ENCODE data around the gene ECSCR.
"Not testable (repeated sequence)": the region's sequence is repeated elsewhere in the genome, so short reads cannot be mapped to it uniquely, and the experiment has no call there.

ECSCR gene, protein sequence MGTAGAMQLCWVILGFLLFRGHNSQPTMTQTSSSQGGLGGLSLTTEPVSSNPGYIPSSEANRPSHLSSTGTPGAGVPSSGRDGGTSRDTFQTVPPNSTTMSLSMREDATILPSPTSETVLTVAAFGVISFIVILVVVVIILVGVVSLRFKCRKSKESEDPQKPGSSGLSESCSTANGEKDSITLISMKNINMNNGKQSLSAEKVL

DNA sequence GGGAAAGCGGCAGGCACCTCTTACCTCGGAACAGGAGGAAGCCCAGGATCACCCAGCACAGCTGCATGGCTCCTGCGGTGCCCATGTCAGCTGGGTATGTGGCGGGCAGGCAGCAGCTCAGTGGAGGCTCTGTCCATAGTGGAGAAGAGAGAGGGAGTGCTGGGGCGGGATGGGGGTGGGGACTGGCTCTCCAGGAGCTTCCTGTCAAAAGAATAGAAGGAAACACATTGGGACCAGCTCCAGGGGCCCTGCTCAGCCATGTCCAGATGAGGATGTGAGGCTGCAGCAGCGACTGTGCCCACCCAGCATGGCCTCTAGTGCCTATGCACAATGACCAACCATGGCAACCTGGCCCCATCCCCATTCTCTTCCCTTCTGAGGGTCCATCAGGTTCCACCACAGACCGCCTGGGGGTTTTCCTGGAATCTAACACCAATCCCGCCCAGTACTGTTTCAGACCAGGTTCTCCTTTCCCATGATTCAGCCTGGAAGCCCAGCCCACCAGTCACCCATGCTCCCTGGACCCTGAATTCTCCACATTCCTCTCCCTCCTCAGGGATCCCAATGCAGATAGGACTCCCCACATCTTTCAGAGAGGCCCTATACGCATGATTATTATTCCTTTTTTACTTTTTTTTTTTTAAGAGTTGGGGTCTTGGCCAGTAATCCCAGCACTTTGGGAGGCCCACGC, at the start of gene ECSCR:
ECSCR (minus strand) TSS at position 158 of the 691 bp plus-strand sequence; CDS start at position 85, 73 bp downstream.
- no peak for DNase-seq (ENCODE audit: low read depth in 3 of 3)

DNA sequence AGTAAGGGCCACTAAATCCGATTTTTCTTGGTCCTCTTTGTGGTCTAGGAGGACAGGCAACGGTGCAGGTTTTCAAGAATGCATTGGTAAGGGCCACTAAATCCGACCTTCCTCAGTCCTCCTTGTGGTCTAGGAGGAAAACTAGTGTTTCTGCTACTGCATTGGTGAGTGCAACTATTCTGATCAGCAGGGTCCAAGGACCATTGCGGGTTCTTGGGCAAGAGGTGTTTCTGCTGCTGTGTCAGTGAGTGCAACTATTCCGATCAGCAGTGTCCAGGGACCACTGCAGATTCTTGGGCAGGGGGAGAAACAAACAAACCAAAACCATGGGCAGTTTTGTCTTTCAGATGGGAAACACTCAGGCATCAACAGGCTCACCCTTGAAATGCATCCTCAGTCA, 42.2 kb upstream of the ECSCR start:
- not testable (repeated sequence) for DNase-seq (ENCODE audit: low read depth in 3 of 3)

DNA sequence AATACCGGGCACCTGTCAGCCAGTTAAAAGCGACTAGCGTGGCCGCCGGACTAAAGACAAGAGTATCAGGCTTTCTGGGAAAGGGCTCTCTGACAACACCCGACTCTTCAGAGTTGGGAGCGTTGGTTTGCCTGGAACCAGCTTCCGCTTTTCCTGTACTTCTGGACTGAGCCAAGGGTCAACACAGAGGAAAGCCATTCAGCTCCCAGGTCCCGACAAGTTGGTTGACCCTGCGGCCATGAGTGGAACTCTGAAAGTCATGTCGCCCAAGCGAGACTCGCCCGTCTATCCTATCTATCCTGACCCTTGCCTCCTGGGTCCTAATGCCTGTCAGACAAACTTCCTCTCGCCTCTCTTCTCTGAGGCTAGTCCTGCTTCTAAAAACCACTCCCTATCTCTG, 41.3 kb upstream of the ECSCR start:
- DNase-seq (ENCODE audit: low read depth in 3 of 3), result not testable (repeated sequence)

DNA sequence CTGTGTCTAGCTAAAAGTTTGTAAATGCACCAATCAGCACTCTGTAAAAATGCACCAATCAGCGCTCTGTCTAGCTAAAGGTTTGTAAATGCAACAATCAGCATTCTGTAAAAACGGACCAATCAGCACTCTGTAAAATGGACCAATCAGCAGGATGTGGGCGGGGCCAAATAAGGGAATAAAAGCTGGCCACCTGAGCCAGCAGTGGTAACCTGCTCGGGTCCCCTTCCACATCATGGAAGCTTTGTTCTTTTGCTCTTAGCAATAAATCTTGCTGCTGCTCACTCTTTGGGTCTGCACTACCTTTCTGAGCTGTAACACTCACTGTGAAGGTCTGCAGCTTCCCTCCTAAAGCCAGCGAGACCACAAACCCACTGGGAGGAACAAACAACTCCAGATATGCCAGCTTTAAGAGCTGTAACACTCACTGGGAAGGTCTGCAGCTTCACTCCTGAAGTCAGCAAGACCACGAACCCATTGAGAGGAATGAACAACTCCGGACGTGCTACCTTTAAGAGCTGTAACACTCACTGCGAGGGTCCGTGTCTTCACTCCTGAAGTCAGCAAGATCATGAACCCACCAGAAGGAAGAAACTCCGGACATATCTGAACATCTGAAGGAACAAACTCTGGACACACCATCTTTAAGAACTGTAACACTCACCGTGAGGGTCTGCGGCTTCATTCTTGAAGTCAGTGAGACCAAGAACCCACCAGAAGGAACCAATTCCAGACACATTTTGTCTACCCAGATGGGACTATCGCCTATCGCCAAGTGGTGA, 40.7 kb upstream of the ECSCR start:
- not testable (repeated sequence) for DNase-seq (ENCODE audit: low read depth in 3 of 3)

DNA sequence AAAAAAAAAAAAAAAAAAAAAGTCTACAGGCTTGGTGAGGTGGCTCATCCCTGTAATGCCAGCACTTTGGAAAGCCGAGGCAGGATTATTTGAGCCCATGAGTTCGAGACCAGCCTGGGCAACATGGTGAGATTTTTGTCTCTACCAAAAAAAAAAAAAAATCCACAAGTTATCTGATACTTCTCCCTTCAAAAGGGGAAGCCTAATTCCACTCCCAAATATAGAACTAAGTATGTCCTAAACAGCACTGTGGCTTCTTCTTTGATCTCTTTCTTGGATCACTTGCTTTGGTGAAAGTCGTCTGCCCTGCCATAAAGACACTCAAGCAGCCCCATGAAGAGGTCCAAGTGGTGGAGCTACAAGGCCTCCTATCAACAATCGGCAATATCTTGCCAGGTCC, 38.8 kb upstream of the ECSCR start:
- DNase-seq (ENCODE audit: low read depth in 3 of 3), result no peak

DNA sequence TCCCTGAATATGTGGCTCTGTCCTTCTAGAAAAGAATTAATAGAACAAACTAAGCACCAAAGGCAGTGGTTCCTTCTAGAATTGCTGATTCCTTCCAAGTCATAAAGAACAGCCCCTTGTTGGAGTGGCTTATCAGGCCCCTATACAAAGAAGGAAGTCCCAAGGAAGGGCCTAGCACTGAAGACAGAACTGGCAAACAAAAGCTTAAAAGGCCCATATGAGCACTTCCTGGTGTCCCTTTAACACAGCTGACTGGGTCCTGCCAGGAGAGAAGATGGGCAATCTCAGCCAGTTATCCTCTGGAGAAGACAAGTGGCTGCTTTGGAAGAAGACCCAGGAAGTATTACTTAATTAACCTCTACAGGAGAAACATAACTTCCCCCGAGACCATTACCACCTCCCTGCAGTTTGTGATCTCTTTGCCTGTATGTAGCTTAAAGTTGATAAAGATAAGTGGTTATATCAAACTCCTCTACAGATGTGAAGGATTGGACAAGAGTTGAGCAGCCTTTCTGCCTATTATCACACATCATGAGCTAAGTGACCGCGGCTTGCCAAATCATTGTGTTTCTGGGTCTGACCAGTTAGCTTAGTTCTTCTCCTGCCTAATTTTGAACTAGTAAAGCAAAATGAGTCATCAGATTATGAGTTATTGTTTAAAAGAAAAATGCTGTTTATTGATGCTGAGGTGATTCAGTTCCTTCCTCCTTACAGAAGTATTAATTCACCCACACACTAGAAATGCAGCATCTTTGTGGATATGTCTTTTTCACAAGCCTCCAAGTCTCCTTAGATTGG, 33.3 kb upstream of the ECSCR start:
- DNase-seq (ENCODE audit: low read depth in 3 of 3), result no peak

DNA sequence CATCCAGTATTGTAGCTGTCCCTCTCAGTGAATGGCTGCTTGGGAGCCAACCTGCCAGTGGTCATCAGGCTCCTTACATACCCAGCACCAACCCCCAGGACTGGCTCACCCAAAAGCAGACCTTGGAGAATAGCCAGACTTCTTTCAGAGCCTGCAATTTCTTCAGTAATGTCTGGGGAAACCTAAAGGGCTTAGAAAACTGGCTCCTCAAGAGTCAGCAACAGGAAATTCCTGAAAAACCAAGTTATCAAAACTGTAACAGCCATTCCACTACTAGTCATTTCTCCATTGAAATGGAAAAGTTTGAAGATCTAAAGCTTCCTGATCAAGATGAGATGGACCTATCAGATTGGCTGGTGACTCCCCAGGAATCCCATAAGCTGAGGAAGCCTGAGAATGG, 32.3 kb upstream of the ECSCR start:
- no peak for DNase-seq (ENCODE audit: low read depth in 3 of 3)

DNA sequence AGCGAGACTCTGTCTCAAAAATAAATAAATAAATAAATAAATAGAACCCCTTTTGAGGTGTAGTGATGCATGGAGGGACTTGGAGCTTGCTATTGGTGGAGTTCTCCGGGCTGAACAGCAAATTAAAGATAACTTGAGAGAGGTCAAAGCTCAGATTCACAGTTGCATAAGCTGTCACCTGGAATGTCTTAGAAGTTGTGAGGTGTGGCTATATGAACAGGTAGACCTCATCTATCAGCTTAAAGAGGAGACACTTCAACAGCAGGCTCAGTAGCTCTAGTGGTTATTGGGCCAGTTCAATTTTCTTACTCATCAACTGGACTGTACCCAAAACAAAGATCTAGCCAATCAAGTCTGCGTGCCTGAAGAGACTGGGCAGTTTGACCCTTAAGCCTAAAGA, 31.7 kb upstream of the ECSCR start:
- no peak for DNase-seq (ENCODE audit: low read depth in 3 of 3)

DNA sequence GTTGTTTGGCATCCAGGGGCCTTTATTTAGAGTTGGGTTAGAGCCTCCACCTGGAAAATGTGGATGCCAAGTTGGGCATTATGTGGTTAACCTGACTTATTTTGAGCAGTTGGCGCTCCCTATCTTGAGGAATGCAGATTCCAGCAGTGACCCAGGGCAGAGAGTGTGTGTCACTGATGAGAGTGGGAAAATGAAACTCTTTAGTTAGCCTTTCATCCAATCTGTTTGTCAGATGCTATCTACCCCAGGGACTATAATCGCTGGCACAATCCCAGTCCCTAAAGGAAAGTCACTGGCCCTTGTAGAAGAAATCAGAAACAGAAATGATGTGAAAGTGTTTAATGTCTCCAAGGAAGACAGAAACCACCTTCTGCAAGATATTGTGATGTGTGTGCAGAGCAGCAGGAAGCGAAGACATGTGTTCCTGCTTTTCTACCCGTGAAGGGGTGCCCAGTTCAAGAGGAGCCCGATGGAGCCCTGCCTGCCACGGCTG, 30.2 kb upstream of the ECSCR start:
- no peak for DNase-seq (ENCODE audit: low read depth in 3 of 3)

DNA sequence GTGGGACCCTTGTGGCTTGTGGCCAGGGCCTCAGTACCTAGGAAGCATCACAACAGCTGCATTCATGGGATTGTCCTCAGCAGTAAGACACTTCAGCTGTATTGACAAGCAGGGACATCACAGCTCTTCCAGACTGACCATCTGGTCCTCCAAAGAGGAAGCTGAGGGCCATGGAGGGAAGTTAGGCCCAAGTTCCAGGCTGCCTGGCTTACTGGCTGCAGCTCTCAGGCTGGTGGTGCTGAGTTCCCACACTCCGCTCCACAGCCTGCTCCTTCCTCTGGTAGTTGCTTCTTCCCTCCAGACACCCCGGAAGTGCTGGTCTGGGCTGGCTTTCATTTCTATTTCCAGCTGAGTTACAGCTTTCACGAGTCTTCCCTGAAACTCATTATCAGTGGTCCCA, 25.7 kb upstream of the ECSCR start:
- DNase-seq (ENCODE audit: low read depth in 3 of 3), result no peak

DNA sequence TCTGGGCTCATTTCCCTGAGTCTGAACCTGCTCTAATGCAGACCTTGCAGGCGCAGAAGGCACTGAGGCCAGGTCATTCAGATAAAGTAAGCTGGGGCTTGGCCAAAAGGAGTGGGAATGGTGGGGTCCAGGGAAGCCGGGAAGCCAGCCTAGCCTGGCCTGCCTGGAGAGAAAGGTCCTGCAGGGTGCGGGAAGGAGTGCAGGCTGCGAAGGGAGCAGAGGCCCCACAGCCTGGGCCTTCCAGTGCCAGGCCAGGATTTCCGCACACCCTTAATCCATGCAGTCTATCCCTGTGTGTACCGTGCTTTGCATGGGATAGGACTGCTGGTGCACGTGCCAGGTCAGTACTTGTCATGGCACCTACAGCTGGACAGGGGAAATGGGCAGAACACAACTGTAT, 23.7 kb upstream of the ECSCR start:
- no peak for DNase-seq (ENCODE audit: low read depth in 3 of 3)

DNA sequence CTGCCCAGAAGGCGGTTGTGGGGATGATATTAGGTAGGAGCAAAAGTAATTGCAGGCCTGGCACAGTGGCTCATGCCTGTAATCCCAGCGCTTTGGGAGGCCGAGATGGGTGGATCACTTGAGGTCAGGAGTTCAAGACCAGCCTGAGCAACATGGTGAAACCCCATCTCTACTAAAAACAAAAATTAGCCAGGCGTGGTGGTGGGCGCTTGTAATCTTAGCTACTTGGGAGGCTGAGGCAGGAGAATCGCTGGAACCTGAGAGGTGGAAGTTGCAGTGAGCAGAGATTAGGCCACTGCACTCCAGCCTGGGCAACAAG, 20.3 kb upstream of the ECSCR start:
- DNase-seq (ENCODE audit: low read depth in 3 of 3), result not testable (repeated sequence)

DNA sequence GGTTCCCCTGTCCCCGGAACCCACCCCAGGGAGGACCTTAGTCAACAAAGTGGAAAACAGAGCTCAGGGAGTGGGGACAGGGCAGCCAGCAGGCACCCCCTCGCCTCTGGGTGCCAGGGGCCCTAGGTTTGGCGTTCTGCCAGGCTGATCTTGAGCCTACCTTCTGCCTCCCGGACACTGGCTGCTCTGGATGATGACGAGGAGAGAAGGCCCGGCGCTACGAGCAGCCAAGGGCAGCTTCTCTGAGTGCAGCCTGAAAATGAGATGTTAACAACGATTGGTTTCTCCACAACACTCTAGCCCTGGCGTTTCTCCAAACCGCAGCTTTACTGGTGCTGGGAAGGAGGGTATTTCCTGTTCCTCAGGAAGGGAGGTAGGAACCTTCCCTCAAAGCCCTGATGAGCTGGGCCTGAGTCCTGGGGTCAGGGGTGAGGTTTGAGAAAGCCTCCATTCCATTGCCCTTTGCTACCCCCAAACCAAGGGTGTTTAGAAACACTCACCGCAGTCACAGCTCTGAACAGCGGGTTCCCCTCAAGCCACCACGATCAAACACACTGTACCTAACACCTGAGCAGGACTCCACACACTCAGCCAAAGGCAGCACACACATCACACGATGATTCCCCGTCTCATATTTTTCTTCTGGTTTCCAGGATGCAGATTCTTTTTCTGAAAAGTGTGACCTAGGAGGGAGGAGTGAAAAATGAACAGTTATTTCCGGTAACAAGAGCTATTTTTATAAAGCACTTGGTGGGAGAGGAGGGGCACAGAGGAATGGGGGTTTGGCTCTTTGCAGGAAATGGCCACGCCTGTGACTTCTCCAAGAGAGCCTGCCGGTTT, 19.7 kb upstream of the ECSCR start, which contains the start of gene STING1:
STING1 (minus strand) TSS at position 709 of the 840 bp plus-strand sequence. CDS start 1,054 bp downstream, outside the sequence.
- DNase-seq (ENCODE audit: low read depth in 3 of 3), result no peak

DNA sequence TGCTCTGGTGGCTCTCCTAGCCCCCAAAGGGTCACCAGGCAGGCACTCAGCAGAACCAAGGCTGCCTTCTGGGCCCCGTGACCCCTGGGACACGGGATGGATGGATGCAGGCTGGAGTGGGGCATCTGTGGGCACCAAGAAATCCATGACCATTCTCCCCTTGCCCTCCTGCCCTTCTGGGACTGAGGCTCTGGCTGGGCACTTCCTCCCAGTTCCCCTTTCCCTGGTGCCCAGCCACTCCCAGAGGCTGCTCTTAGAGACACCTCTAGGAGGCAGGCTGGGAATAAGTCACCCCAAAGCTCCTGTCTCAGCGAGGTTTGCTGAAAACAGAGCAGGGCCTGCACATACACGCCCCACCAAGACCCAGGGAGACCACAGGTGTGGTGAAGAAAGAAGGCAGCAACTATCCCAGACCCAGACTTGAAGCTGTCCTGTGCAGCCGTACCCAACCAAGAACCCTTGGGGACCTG, 19.1 kb upstream of the ECSCR start:
- no peak for DNase-seq (ENCODE audit: low read depth in 3 of 3)

DNA sequence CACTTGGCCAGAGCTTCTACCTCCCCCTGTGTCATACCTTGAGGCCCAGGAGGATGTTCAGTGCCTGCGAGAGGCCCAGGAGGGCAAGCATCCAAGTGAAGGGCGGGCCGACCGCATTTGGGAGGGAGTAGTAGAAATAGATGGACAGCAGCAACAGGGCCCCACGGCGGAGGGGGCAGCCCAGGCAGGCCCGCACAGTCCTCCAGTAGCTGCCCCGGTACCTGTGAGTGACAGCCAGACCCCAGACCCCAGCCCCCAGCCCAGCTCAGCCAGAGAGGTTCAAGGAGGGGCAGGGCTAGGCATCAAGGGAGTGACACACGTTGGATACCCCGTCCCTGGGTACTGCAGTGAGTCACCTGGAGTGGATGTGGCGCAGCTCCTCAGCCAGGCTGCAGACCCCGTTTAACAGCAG, 18.6 kb upstream of the ECSCR start:
- no peak for DNase-seq (ENCODE audit: low read depth in 3 of 3)

DNA sequence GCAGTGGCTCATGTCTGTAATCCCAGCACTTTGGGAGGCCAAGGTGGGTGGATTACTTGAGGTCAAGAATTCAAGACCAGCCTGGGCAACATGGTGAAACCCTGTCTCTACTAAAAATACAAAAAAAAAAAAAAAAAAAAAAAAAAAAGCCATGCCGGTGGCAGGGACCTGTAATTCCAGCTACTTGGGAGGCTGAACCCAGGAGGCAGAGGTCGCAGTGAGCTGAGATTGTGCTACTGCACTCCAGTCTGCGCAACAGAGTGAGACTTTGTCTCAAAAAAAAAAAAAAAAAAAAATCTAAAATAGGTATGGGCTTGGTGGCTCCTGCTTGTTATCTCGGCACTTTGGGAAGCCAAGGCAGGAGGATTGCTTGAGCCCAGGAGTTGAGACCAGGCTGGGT, 17.2 kb upstream of the ECSCR start:
- not testable (repeated sequence) for DNase-seq (ENCODE audit: low read depth in 3 of 3)

DNA sequence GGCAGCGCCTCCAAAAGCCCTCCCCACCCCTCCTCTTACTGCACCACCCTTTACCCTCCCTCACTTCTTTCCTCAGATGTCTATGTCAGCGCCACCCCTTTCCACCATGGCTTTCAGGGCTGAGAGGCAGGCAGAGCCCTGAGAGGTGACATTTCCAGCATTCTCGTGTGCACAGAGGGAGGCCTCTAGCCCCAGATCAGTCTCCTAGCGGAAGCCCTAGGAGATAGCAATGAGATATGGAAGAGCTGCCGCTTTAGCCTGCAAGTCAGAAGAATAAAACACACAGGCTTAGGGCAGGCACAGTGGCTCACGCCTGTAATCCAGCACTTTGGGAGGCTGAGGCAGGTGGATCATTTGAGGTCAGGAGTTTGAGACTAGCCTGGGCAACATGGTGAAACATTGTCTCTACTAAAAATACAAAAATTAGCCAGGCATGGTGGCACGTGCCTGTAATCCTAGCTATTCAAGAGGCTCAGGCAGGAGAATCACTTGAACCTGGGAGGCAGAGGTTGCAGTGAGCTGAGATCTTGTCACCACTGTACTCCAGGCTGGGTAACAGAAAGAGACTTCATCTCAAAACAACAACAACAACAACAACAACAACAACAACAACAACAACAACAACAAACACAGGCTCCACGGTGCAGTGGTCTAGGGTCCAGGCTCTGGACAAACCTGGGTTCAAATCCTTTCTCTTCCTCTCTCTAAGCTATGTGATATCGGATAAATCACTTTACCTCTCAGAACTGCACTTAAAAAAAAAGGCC, 16.3 kb upstream of the ECSCR start:
- not testable (repeated sequence) for DNase-seq (ENCODE audit: low read depth in 3 of 3)

DNA sequence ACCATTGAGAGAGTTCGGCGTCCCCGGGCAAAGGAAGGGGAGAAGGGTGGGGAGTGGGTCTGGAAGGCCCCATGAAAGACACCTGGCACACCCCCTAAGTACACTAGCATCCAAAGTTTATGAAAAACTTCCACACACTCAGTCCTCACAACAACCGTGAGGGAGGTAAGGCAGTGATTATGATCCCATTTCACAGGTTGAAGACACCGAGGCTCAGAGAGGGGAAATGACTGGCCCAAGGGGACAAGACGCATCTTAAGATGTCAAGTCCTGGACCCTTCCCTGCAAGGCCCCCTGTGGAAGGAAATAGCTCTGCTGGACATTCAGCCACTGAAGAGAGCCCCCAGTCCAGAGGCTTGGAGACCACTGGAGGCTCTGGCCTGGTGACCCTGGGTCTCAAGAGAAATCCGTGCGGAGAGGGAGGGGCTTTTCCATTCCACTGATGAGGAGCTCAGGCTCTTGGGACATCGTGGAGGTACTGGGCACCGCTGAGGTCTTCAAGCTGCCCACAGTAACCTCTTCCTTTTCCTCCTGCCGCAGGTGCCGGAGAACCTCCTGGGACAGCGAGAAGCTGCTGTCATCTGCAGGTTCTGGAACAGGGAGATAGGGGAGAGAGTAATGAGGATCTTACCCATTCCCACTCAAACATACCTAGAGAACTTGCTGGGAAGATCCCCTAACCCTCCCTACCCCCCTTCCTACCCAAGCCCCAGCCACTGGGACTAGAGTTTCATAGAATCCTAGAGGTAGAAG, 13.5 kb upstream of the ECSCR start:
- no peak for DNase-seq (ENCODE audit: low read depth in 3 of 3)
